DMS 273 treated with DMSO at 0.1 percent for 48 hours (cell line): ENCODE data around the gene SMARCA2.
A peak's percentile ranks its signal among the peaks of the same experiment; 100 is the strongest.

ENCODE experiments used
- DNase-seq: peaks from one replicate; lab custom pipeline; 2025; lab: John Stamatoyannopoulos, UW

Gene SMARCA2

GRCh38 chr9:2014696-2015580 is at the start of gene SMARCA2:
Gene SMARCA2 (plus strand): TSS chr9:2015347. CDS start chr9:2029023, 13,676 bp downstream.
- peak; percentile 81 for DNase-seq

- DNase-seq = no peak
These were observed 48.3 kb upstream of the SMARCA2 start for GRCh38 chr9:1966725-1967366.

- DNase-seq = no peak
These were observed 46.0 kb upstream of the SMARCA2 start for GRCh38 chr9:1969160-1969559.

GRCh38 chr9:1969898-1970297 is 45.2 kb upstream of the SMARCA2 start:
- DNase-seq = no peak

- DNase-seq = no peak
These were observed 42.5 kb upstream of the SMARCA2 start for GRCh38 chr9:1972672-1973071.

- DNase-seq = no peak
These were observed 38.1 kb upstream of the SMARCA2 start for GRCh38 chr9:1977026-1977425.

- DNase-seq = peak; percentile 83
These were observed 36.2 kb upstream of the SMARCA2 start for GRCh38 chr9:1978941-1979340.

GRCh38 chr9:1979741-1980367 is 35.3 kb upstream of the SMARCA2 start:
- peak; percentile 75 for DNase-seq

- DNase-seq = no peak
These were observed 34.8 kb upstream of the SMARCA2 start for GRCh38 chr9:1980387-1980786.

GRCh38 chr9:1982074-1982473 is 33.1 kb upstream of the SMARCA2 start:
- DNase-seq = no peak

- DNase-seq = no peak
These were observed 28.8 kb upstream of the SMARCA2 start for GRCh38 chr9:1986341-1986740.

GRCh38 chr9:1989500-1989899 is 25.6 kb upstream of the SMARCA2 start:
- no peak for DNase-seq

- DNase-seq = no peak
These were observed 21.0 kb upstream of the SMARCA2 start for GRCh38 chr9:1994180-1994579.

- DNase-seq = no peak
These were observed 20.1 kb upstream of the SMARCA2 start for GRCh38 chr9:1995084-1995483.

- no peak for DNase-seq
These were observed 19.0 kb upstream of the SMARCA2 start for GRCh38 chr9:1996156-1996555.

- DNase-seq = no peak
These were observed 17.5 kb upstream of the SMARCA2 start for GRCh38 chr9:1997646-1998045.

GRCh38 chr9:1998111-1998510 is 17.0 kb upstream of the SMARCA2 start:
- DNase-seq = no peak

- no peak for DNase-seq
These were observed 14.8 kb upstream of the SMARCA2 start for GRCh38 chr9:2000314-2000713.

- DNase-seq = no peak
These were observed 6.8 kb upstream of the SMARCA2 start for GRCh38 chr9:2008372-2008771.

GRCh38 chr9:2012347-2012746 is 2.8 kb upstream of the SMARCA2 start:
- no peak for DNase-seq

GRCh38 chr9:2013743-2014475 is 1.2 kb upstream of the SMARCA2 start:
- DNase-seq = no peak
